Measurements from ENCODE around the gene STK35. TPM values are rescaled to one million over a fixed set of nuclear protein-coding genes. Genes with fewer than 3 reads are reported as not detected.

STK35 gene
- total RNA-seq, 2 donors from 2014 or later = 22.4 to 24.3 TPM

- peaks cover 55% of the 10 kb centered on the region for H3K4me1 Mint-ChIP-seq (ENCODE audit: low read depth)
- H3K27me3 Mint-ChIP-seq (ENCODE audit: low read depth) = no peaks in the 10 kb centered on the region
- no peak overlapping the region for H3K4me3 Mint-ChIP-seq
- ATAC-seq (replicated peaks in 1 of 2) = peak; percentile 38 to 53
- H3K9me3 Mint-ChIP-seq = no peaks in the 10 kb centered on the region
- no peaks in the 10 kb centered on the region for H3K36me3 Mint-ChIP-seq (ENCODE audit: insufficient read depth in 2 of 2)
- no peak for DNase-seq
- no peak overlapping the region for H3K27ac Mint-ChIP-seq
These were observed 29.7 kb downstream of the STK35 start for GRCh38 chr20:2131366-2131765.

GRCh38 chr20:2132461-2132901 lies 30.9 kb downstream of the STK35 start:
- Mint-ChIP-seq H3K36me3 (ENCODE audit: insufficient read depth in 2 of 2) (no peaks in the 10 kb centered on the region), H3K4me1 (ENCODE audit: low read depth) (peaks cover 45% of the 10 kb centered on the region), H3K4me3 (no peak overlapping the region), H3K27ac (no peak overlapping the region), H3K9me3 (no peaks in the 10 kb centered on the region), H3K27me3 (ENCODE audit: low read depth) (no peaks in the 10 kb centered on the region)
- ATAC-seq (replicated peaks in 1 of 2) (no peak), DNase-seq (no peak)

- DNase-seq (no peak), ATAC-seq (replicated peaks in 1 of 2) (no peak)
- H3K9me3 Mint-ChIP-seq = no peaks in the 10 kb centered on the region
- H3K36me3 Mint-ChIP-seq (ENCODE audit: insufficient read depth in 2 of 2) = no peaks in the 10 kb centered on the region
- H3K4me1 Mint-ChIP-seq (ENCODE audit: low read depth) = peaks cover 37% of the 10 kb centered on the region
- no peak overlapping the region for H3K4me3 Mint-ChIP-seq
- no peaks in the 10 kb centered on the region for H3K27me3 Mint-ChIP-seq (ENCODE audit: low read depth)
- peak overlapping the region; percentile 51 for H3K27ac Mint-ChIP-seq
These were observed 31.9 kb downstream of the STK35 start for GRCh38 chr20:2133318-2134183.

GRCh38 chr20:2135013-2135412 lies 33.4 kb downstream of the STK35 start:
- Mint-ChIP-seq H3K27me3 (ENCODE audit: low read depth) (no peaks in the 10 kb centered on the region), H3K36me3 (ENCODE audit: insufficient read depth in 2 of 2) (no peaks in the 10 kb centered on the region), H3K9me3 (no peaks in the 10 kb centered on the region), H3K27ac (no peak overlapping the region), H3K4me1 (ENCODE audit: low read depth) (peaks cover 26% of the 10 kb centered on the region), H3K4me3 (no peak overlapping the region)
- no peak for ATAC-seq (replicated peaks in 1 of 2)
- DNase-seq = no peak

- no peak for ATAC-seq (replicated peaks in 1 of 2)
- Mint-ChIP-seq H3K36me3 (ENCODE audit: insufficient read depth in 2 of 2) (no peaks in the 10 kb centered on the region), H3K4me1 (ENCODE audit: low read depth) (peaks cover 19% of the 10 kb centered on the region)
These were observed 34.6 kb downstream of the STK35 start for GRCh38 chr20:2136275-2136674.

GRCh38 chr20:2137552-2138201 lies 36.0 kb downstream of the STK35 start:
- no peak for ATAC-seq (replicated peaks in 1 of 2)
- DNase-seq = no peak
- H3K27me3 Mint-ChIP-seq (ENCODE audit: low read depth) = no peaks in the 10 kb centered on the region
- peaks cover 26% of the 10 kb centered on the region for H3K4me1 Mint-ChIP-seq (ENCODE audit: low read depth)
- H3K4me3 Mint-ChIP-seq = no peak overlapping the region
- no peaks in the 10 kb centered on the region for H3K36me3 Mint-ChIP-seq (ENCODE audit: insufficient read depth in 2 of 2)
- no peaks in the 10 kb centered on the region for H3K9me3 Mint-ChIP-seq
- no peak overlapping the region for H3K27ac Mint-ChIP-seq

More at GRCh38 chr20:2136275-2136674, 34.6 kb downstream of the STK35 start:
- no peak overlapping the region for H3K4me3 Mint-ChIP-seq
- no peak overlapping the region for H3K27ac Mint-ChIP-seq
- DNase-seq = no peak
- no peaks in the 10 kb centered on the region for H3K27me3 Mint-ChIP-seq (ENCODE audit: low read depth)
- H3K9me3 Mint-ChIP-seq = no peaks in the 10 kb centered on the region

- Mint-ChIP-seq H3K4me3 (no peak overlapping the region), H3K27me3 (ENCODE audit: low read depth) (no peaks in the 10 kb centered on the region), H3K4me1 (ENCODE audit: low read depth) (peaks cover 19% of the 10 kb centered on the region), H3K9me3 (no peaks in the 10 kb centered on the region), H3K27ac (no peak overlapping the region), H3K36me3 (ENCODE audit: insufficient read depth in 2 of 2) (no peaks in the 10 kb centered on the region)
- no peak for ATAC-seq (replicated peaks in 1 of 2)
- no peak for DNase-seq
These were observed 36.8 kb downstream of the STK35 start for GRCh38 chr20:2138396-2138795.

- no peaks in the 10 kb centered on the region for H3K36me3 Mint-ChIP-seq (ENCODE audit: insufficient read depth in 2 of 2)
- no peak for DNase-seq
- no peak overlapping the region for H3K4me3 Mint-ChIP-seq
- H3K27ac Mint-ChIP-seq = no peak overlapping the region
- no peaks in the 10 kb centered on the region for H3K27me3 Mint-ChIP-seq (ENCODE audit: low read depth)
- no peaks in the 10 kb centered on the region for H3K9me3 Mint-ChIP-seq
- ATAC-seq (replicated peaks in 1 of 2) = no peak
- peaks cover 18% of the 10 kb centered on the region for H3K4me1 Mint-ChIP-seq (ENCODE audit: low read depth)
These were observed 37.6 kb downstream of the STK35 start for GRCh38 chr20:2139250-2139649.

GRCh38 chr20:2139736-2140135 lies 38.1 kb downstream of the STK35 start:
- DNase-seq = no peak
- no peak overlapping the region for H3K4me3 Mint-ChIP-seq
- ATAC-seq (replicated peaks in 1 of 2) = no peak
- no peaks in the 10 kb centered on the region for H3K36me3 Mint-ChIP-seq (ENCODE audit: insufficient read depth in 2 of 2)
- peaks cover 18% of the 10 kb centered on the region for H3K4me1 Mint-ChIP-seq (ENCODE audit: low read depth)
- no peaks in the 10 kb centered on the region for H3K27me3 Mint-ChIP-seq (ENCODE audit: low read depth)
- no peaks in the 10 kb centered on the region for H3K9me3 Mint-ChIP-seq
- H3K27ac Mint-ChIP-seq = no peak overlapping the region

- H3K4me3 Mint-ChIP-seq = no peak overlapping the region
- H3K9me3 Mint-ChIP-seq = no peaks in the 10 kb centered on the region
- H3K27ac Mint-ChIP-seq = no peak overlapping the region
- H3K27me3 Mint-ChIP-seq (ENCODE audit: low read depth) = no peaks in the 10 kb centered on the region
- peaks cover 0 to 2% of the 10 kb centered on the region in 2 donors for H3K36me3 Mint-ChIP-seq (ENCODE audit: insufficient read depth in 2 of 2)
- peaks cover 18% of the 10 kb centered on the region for H3K4me1 Mint-ChIP-seq (ENCODE audit: low read depth)
- DNase-seq (no peak), ATAC-seq (replicated peaks in 1 of 2) (no peak)
These were observed 38.9 kb downstream of the STK35 start for GRCh38 chr20:2140561-2140960.

GRCh38 chr20:2141600-2142575 lies 40.3 kb downstream of the STK35 start:
- H3K9me3 Mint-ChIP-seq = no peaks in the 10 kb centered on the region
- peaks cover 12% of the 10 kb centered on the region for H3K4me1 Mint-ChIP-seq (ENCODE audit: low read depth)
- H3K36me3 Mint-ChIP-seq (ENCODE audit: insufficient read depth in 2 of 2) = peaks cover 0 to 2% of the 10 kb centered on the region in 2 donors
- ATAC-seq (replicated peaks in 1 of 2) = peak; percentile 39 to 48
- no peaks in the 10 kb centered on the region for H3K27me3 Mint-ChIP-seq (ENCODE audit: low read depth)
- no peak for DNase-seq
- H3K4me3 Mint-ChIP-seq = no peak overlapping the region
- H3K27ac Mint-ChIP-seq = peak overlapping the region; percentile 29

GRCh38 chr20:2142649-2143048 lies 41.0 kb downstream of the STK35 start:
- DNase-seq (no peak), ATAC-seq (replicated peaks in 1 of 2) (no peak)
- no peaks in the 10 kb centered on the region for H3K27me3 Mint-ChIP-seq (ENCODE audit: low read depth)
- peaks cover 12% of the 10 kb centered on the region for H3K4me1 Mint-ChIP-seq (ENCODE audit: low read depth)
- H3K27ac Mint-ChIP-seq = no peak overlapping the region
- no peak overlapping the region for H3K4me3 Mint-ChIP-seq
- H3K9me3 Mint-ChIP-seq = no peaks in the 10 kb centered on the region
- H3K36me3 Mint-ChIP-seq (ENCODE audit: insufficient read depth in 2 of 2) = peaks cover 0 to 2% of the 10 kb centered on the region in 2 donors

GRCh38 chr20:2143594-2143993 lies 42.0 kb downstream of the STK35 start:
- ATAC-seq (replicated peaks in 1 of 2) (no peak), DNase-seq (no peak)
- Mint-ChIP-seq H3K4me3 (no peak overlapping the region), H3K27me3 (ENCODE audit: low read depth) (no peaks in the 10 kb centered on the region), H3K27ac (peak overlapping the region; percentile 62), H3K36me3 (ENCODE audit: insufficient read depth in 2 of 2) (peaks cover 0 to 2% of the 10 kb centered on the region in 2 donors), H3K9me3 (no peaks in the 10 kb centered on the region), H3K4me1 (ENCODE audit: low read depth) (peaks cover 12% of the 10 kb centered on the region)
